Inflammatory macrophage treated with lipopolysaccharide for 4 hours (primary cell): ENCODE results near the gene TMEM212.

Source experiments
- DNase-seq: peaks from one replicate; pipeline ENCODE4 v3.0.0-alpha.2; 2020

The TMEM212 gene

DNA sequence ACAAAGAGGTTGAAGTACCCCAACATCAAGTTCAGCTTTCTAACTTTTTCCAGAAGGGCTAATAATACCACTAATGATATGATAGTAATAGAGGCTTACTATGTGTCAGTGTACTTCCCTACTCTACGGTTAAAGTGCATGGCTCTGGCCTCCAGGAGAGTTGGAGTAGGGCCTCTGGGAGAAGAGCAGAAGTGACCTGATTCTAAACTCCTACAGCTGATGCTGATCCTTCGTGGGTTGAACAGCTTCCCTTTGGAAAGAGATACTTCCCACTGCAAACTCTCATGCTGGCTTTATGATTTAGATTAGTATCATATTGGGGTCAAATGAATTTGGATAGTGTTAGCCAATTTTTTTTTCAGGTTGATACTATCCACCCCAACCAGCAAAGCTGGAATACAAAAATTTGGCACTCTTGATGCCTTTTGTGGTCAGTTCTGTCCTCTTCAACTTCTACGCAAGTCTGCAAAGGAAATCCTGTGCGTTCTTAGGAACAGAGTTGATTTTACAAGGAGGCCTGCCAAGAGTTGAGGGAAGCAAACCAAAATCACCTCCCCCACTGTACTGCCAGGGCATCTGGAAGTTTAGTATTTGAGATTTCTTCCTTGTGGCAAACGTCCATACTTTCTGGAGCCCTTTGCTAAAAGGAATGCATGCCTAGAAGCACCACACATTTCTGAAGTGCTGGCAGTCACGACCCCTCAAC lies 17.8 kb downstream of the TMEM212 start:
- peak; percentile 49 for DNase-seq

- DNase-seq = no peak
Observed at GRCh38 chr3:171862392-171862791, 19.2 kb downstream of the TMEM212 start.

GRCh38 chr3:171862993-171863521 lies 19.9 kb downstream of the TMEM212 start:
- DNase-seq = no peak

DNA sequence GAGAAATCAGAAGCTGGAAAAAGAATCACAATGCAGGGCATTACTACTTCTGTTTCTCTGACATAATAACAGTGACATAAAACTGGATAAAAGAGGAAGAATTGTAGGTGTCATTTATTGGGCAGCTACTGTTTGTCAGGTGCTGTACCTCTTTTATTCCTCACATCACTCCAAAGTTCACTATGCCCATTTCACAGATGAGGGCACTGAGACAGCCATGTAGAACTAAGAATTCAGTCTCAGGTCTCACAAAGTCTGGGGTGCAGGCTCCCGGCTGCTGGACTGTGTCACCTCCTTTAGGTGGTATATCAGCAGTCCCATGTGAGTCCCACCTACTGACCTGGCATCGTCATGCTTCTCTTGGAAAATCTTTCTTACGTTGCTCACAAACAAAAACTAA lies 20.8 kb downstream of the TMEM212 start:
- no peak for DNase-seq

GRCh38 chr3:171865191-171865865 lies 22.2 kb downstream of the TMEM212 start:
- peak; percentile 18 for DNase-seq

- peak; percentile 53 for DNase-seq
Observed at GRCh38 chr3:171867981-171868380, 24.8 kb downstream of the TMEM212 start.

- no peak for DNase-seq
Observed at GRCh38 chr3:171871392-171872274, 28.5 kb downstream of the TMEM212 start.

DNA sequence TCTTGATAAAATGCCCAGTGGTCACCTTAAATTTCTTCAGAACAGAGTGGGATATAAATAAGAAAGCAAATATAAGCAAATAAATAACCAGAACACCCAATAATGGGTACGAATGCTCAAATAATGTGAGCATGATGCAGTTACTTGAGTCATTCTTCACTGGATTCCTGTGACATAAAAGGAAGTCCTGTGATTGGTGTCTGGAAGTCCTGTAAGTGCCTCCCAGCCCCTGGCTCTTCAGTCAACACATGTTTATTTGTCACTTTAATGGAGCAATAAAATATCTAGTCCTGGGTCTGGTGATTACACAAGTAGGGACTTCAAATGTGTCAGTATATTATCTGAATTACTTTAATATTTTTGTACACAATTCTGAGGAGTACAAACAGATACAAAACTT lies 30.4 kb downstream of the TMEM212 start:
- DNase-seq = peak; percentile 76

GRCh38 chr3:171874251-171874681 lies 31.1 kb downstream of the TMEM212 start:
- no peak for DNase-seq

DNA sequence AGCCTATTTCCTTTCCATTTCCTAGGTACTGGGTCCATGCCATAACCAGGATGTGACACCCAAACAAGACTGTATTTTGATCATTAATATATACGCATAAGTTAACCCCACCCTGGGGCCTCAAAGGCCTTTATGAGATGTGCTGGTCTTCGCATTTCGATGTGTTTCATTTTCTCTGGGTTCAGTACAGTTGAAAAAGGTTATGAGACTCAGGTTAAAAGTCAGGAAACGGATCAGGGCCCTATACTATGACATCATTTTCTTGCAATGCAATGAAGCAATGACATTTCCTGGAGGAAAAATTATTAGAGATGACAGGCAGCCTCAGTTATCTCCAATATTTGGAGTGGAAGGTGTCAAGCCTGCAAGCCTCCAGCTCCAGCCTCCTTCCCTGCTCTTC lies 31.7 kb downstream of the TMEM212 start:
- no peak for DNase-seq

DNA sequence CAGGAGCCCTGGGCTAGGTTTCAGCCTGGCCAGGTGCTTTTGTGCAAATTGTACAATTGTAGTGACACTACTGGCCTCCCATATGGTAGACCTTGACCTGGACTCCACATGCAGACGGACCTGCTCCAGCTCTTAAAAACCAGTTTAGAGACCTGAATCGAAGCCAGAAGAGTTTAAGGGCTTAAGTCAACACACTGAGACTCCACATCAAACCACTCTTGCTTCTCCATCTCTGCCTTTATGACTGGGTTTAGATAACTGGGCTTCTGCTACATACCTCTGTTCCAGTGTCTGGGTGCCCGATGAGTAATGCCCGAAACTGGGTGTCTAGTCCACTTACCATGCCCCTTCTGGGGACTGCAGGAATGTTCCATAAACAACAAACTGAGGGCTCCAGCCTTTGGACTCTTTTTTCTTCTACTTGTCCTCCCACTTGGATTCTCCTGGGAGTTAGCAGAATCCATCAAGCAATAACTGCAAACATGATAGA lies 32.8 kb downstream of the TMEM212 start:
- no peak for DNase-seq

DNA sequence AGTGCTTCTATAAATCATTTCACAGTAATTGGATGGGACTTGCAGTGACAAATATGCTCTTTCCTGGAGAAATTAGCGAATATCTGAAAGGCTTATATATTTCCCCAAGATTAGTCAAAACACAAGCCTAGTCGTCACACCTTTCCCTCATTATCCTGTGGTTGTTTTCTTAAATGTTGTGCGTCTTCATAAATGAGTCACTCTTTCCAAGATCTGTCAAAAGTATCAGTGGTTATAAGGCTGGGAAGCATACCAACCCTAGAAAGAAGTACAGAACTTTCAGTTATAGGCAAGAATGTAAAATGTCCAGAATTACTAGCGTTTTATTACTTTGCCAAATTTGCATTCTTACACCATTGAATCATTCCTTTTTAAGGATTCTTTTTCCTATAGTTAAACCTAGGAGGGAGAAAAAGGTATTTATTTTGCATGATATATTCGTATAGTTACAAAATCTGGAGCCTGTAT lies 33.6 kb downstream of the TMEM212 start:
- no peak for DNase-seq

DNA sequence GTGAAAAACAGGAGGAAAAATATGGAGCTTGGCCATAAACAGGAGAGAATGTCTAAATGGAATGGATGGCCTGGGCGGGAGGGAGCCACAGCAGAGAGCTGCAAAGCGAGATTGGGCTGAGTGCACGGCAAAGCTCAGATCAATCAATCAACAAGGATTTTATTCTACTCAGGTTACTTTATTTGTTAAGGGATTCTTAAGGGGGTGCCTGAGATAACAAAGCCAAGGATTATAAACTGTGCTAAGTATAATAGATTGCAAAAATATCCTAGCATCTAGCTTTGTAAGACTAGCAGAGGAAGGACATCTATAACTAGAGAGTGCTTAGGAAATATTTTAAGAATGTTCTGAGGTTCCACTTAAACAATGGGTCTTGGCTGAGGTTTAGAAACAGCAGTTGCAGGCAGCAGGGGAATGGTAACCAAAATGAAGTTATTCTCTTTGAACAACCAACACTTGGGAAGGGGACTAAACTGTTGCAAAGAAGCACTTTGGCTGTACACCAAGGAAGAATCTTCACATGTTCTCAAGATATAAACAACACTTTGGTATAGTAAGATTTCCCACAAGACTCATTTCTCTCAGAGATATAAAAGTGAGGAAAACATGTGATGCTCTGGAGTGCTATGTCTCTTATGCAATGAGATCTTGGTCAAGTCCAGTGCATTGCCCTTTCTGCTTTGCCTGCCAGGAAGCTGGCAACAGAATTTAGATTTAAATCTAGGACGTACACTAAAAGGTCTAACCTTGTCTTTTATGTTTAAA lies 35.5 kb downstream of the TMEM212 start:
- DNase-seq = peak; percentile 27

DNA sequence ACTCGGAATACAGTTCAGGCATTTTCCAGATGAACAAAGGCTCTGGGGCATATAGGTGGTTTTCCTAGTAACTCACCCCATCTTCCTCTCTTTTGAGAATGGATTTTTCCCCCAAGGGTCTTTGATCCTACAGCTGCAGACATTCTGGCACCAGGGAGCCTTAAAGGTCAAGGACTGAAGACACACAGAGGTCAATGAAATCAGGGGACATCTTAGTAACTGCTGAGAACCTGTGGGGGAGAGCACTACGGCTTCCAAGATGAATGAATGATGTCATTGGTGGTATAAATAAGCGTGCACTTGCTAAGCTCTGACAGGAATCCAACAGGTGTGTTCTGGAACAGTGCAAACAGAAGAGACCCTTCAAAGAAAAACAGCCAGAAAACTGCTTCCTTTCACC lies 36.3 kb downstream of the TMEM212 start:
- no peak for DNase-seq

DNA sequence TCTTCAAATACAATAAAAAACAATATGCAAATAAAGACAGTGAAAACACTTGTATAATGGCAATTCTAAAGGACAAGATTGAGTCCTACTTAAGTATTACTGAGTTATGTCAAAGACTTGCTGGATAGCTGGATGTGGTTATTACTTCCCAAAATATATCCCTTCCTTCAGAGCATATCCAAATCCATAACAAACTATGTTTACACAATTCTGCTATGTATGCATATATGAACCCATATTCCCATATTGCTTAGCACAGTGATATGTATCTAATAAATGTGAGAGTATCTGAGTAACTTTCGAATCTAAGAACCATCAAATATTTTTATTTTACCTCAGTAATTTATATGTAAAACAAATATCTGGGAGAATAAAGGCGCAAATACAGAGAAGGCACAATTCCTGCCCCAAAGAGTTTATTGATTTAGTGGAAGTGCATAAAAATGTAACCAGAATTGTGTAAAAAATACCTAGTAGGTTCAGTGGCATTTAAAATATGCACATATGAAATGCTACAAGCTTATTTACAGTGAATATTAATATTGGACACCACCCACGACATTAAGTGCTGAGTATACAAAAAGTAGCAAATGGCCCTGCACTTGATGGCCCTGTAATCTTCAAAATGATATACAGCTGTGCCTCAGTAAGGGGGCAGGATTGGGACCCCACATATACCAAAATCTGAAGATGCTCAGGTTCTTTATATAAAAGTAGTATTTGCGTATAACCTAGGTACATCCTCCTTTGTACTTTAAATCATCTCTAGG lies 37.1 kb downstream of the TMEM212 start:
- no peak for DNase-seq

DNA sequence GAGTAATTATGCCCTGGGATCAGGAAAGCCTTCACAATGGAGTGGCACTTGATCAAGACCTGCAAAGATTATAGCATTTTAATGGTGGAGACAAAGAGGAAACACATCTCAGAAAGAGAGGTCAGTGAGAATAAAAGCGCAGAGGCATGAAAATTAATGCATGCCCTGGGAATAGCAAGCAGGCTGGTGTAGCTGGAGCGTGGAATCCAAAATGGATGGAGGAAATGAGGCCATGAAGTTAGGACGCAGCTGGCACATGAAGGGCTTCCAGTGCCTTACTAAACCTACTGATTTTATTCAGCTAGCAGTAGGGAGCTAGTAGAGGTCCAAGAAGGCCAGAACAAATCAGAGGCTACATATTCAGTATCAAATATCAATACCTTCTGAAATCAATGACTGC lies 38.1 kb downstream of the TMEM212 start:
- no peak for DNase-seq

DNA sequence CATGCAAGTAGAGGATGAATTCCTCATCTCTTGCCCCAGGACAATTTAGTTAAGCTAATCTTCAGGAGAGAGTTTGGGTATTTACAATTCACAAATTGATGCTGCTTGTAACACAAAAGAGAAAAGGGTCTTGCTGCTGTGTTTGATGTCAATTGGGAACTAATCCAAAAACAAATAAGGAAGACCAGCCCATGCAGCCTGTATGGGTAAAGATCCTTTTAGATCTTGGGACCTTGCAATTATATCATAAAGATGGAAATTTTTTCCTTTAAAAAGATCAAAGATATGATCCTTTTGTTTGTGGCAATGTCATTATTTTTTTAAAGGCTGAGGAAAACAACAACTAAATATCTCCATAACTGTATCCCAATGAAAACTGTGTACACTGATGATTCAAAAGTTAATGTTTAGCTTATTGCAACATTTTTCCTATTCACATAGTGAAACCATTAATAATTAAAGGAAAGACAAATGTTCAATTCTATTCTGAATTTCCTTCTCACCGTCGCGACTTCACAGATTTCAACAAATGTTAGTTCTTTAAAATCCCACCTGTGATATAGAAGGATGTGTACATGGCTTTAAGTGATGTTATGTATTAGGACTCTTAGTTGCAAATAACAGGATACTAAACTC lies 40.2 kb downstream of the TMEM212 start:
- no peak for DNase-seq

DNA sequence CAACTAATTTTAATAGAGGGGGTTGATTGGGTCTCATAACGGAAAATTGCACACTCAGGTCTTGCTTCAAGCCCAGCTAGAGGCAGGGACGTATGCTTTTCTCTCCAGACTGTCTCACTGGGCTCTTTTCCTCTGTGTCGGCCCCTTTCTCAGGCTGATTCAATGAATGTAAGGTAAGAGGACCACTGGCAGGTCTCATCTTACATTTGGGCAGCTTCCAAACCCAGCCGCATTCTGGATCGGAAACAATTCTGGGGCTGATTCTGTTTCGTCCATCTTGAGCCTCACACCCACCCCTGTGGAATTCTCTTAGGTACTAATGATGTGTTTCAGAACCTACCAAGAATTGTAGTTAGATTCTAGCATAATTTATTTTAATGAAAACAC lies 40.7 kb downstream of the TMEM212 start:
- DNase-seq = no peak

- no peak for DNase-seq
Observed at GRCh38 chr3:171888466-171888865, 45.3 kb downstream of the TMEM212 start.

- DNase-seq = no peak
Observed at GRCh38 chr3:171890398-171890797, 47.2 kb downstream of the TMEM212 start.

DNA sequence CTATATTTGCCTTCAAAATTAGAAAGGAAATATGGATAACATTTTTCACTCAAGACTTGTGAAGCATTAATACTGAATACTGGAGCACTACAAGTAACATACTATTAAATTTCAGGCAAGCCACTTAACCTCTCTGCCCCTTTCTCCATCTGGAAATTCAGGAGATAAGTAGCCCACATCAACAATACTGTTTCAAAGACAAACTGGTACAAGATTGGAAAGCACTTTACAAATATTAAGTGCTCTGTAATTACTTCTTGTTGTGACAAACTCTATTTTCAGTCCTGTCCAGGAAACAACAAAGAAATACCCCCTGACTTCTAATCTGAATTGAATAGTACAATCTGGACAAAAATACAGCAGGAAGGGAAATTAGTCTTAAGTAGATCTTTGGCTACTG lies 49.3 kb downstream of the TMEM212 start:
- no peak for DNase-seq
